GM18870 (cell line): Measurements from ENCODE around the gene LARGE2.

Source experiments
- ATAC-seq: cut with Tn5 transposase; IDR thresholded peaks from one replicate; pipeline ENCODE4 v1.9.1; 2021; ENCODE audit warnings: moderate library complexity; ENCODE audit not compliant: unreplicated experiment

The LARGE2 gene

DNA sequence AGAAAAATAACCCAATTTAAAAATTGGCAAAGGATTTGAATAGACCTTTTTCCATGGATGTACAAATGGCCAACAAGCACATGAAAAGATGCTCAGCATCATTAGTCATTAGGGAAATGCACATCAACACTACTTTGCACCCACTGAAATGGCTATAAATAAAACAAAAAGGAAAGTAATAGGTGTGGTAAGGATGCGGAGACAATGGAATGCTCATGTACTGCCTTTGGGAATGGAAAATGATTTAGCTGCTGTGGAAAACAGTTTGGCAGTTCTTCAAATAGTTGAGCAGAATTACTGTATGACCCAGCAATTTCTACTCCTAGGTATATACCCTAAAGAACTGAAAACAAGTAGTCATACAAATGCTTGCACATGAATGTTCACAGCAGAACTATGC is 37.4 kb downstream of the LARGE2 start:
- ATAC-seq: no peak

DNA sequence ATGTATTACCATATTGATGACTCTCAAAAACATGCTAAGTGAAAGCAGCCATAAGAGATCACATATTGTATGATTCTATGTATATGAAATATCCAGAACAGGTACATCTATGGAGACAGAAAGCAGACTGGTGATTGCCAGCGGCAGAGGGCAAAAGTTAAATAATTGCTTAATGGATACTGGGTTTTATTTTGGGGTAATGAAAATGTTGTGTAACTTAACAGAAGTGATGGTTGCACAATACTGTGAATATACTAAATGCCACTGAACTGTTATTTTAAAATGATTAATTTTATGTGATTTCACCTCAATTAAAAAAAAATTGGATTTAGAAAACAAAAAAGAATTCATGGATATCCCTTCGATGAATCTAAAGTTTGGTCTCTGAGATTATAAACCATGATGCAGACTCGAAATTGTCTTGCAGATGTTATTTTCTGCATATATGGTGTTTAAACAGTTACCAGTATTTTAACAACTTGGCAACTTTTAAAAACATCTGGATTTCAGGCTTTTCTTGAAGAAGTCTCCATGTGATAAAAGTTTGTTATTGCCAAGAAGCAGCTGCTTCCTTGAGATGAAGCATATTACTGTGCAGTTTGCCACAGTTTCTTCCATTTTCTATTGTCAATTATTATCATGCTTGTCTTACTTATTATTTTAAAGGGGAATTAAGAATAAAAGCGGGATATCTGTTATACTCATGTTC is 38.1 kb downstream of the LARGE2 start:
- ATAC-seq: no peak

DNA sequence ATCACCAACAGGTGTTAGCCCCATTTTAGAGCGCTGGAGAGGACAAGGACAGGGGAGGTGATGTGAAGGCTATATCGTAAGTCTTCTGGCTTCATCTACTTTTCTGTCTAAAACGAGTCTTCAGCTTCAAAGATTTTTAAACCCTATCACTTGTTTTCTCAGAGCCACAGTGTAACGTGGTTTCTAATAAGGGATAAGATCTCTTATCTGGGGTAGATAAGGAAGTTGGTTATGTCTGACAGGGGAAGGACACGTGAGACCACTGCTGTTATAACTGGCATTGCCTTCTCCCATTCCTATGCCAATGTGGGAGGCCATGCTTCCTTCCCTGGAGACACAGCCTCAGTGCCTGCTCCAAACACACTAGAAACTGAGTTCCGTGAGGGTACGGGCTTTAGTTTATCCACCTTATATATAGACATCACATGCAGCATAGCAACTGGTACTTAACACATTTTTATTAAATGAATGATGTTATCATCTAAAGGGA is 39.3 kb downstream of the LARGE2 start:
- no peak for ATAC-seq

DNA sequence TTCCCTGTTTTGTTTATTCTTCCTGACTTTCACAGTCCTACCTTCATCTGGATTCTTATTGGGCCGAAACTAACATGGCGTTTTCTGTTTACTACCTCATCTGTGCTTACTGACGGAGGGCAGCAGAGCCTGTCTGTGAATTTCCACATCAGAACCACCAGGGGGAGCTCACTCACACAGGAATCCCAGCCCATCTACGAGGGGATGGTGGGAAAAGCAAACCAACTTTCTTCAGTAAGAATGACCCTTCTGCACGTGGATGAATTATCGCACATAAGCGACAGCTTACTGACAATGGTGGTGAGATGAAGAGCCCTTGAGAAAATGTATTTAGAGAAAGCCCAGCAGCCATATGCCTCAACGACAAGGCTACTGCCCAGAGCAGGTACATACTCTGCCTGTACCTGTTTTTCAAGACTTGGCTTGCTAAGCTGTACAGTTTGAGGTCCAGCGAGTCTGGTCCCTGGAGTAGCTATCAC is 42.5 kb downstream of the LARGE2 start:
- no peak for ATAC-seq

DNA sequence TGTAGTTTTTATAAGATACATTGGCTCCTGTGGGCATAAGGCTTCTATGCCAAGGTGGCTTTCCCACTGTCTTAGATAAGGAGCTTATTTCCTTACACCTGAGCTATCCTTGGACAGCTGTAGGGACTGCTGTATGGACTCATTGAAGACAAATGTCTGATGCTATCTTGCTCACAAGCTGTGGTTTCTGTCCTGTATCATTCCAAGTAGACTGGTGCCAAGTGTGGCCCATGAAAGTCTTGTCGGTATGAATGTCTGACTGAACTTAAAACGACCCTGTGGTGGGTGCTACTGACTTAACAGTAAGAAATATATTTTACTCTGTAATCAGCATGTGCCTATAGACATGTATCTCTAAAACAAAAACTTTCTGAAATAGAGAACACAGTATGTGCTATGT is 45.0 kb downstream of the LARGE2 start:
- ATAC-seq: no peak

DNA sequence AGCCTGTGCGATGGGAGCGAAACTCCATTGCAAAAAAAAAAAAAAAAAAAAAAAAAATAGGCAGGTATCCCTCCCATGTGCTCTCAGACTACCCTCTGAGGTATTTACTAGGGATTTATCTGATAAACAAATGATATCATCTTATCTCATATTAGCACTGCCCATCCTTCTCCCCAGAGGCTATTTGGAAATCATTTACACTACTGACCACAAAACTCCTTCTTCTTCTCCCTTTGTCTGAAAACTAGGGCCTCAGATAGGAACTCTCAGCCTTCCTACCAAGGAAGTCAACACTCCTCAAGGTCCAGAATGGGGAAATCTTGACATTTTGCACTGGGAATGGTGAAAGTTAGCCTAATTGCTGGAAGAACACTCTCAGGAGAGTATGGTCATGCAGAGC is 46.4 kb downstream of the LARGE2 start:
- no peak for ATAC-seq

DNA sequence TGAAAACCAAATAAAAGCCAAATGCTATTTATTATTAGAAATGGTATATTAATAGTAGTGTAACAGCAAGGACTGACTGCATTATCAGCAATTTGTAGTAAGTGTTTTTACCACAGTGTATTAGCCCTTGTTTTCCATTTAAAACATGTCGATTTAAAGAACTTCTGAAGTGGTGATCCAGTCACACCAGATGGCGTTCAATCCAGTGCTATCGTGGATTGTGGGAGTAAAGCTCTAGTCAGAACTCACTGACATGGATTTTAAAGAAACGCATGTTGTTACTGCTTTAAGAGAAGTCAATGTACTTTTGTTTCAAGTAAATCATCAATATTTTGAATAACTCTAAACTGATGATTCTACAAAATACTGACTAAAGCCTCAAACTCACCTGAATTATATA is 51.1 kb downstream of the LARGE2 start:
- no peak for ATAC-seq

DNA sequence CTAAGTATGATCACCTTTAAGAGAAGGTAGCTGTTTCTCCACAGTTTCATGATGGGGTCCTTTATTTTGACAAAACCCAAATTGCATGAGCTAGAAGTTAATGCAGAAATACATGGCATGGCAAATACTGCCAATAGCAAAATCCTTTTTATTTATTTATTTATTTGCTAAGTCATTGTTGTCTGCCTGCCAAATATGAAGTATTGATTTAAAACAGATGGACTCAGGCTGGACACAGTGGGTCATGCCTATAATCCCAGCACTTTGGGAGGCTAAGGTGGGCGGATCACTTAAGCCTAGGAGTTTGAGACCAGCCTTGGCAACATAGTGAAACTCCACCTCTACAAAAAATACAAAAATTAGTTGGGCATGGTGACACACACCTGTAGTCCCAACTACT is 52.4 kb downstream of the LARGE2 start:
- no peak for ATAC-seq
